NB4 (cell line): ENCODE results near the gene IARS2.

ENCODE experiments used
- DNase-seq: peaks from one replicate; pipeline ENCODE4 v3.0.0; 2010; ENCODE audit warnings: low read depth
- H3K4me3 ChIP-seq: one replicate; pipeline ENCODE4 v1.5.1; 2011; ENCODE audit warnings: mild to moderate bottlenecking, low read depth, low read length, moderate library complexity
- CTCF ChIP-seq: IDR thresholded peaks from one replicate; pipeline ENCODE4 v1.5.1; 2012; ENCODE audit warnings: low read depth, low read length
- MAX ChIP-seq: IDR thresholded peaks from 2 replicates; pipeline ENCODE4 v1.6.1; 2011; ENCODE audit warnings: low read depth, low read length
- MYC ChIP-seq: IDR thresholded peaks from 2 replicates; pipeline ENCODE4 v1.6.1; 2011; ENCODE audit warnings: low read depth, low read length
- POLR2A ChIP-seq: IDR thresholded peaks from 2 replicates; pipeline ENCODE4 v1.6.1; 2011; ENCODE audit warnings: mild to moderate bottlenecking; ENCODE audit not compliant: insufficient read length; ENCODE audit errors: extremely low read depth

Gene IARS2

GRCh38 chr1:220121791-220122530, 28.0 kb downstream of the IARS2 start:
- no peak overlapping the region for H3K4me3 ChIP-seq
- peak; percentile 36 for DNase-seq
- TF ChIP-seq POLR2A, result no peak
- TF ChIP-seq MYC, result no peak
- no peak for TF ChIP-seq MAX
- TF ChIP-seq CTCF, result no peak

GRCh38 chr1:220123066-220123465, 29.1 kb downstream of the IARS2 start:
- DNase-seq, result no peak
- no peak for TF ChIP-seq MAX
- no peak for TF ChIP-seq CTCF
- no peak for TF ChIP-seq MYC
- TF ChIP-seq POLR2A, result no peak
- H3K4me3 ChIP-seq, result no peak overlapping the region

GRCh38 chr1:220123889-220124288, 30.0 kb downstream of the IARS2 start:
- DNase-seq, result peak; percentile 54
- H3K4me3 ChIP-seq, result no peak overlapping the region
- TF ChIP-seq MAX (no peak), CTCF (peak; percentile 25), MYC (no peak)

GRCh38 chr1:220124542-220124941, 30.6 kb downstream of the IARS2 start:
- TF ChIP-seq MYC, result no peak
- TF ChIP-seq MAX, result no peak
- TF ChIP-seq CTCF, result no peak
- no peak for TF ChIP-seq POLR2A
- peak; percentile 18 for DNase-seq
- H3K4me3 ChIP-seq, result no peak overlapping the region

GRCh38 chr1:220127076-220127475, 33.1 kb downstream of the IARS2 start:
- no peak overlapping the region for H3K4me3 ChIP-seq
- no peak for DNase-seq
- TF ChIP-seq MAX (no peak), CTCF (no peak), POLR2A (no peak), MYC (no peak)
